ENCODE results near the gene NHSL2. TPM values are rescaled to one million over a fixed set of nuclear protein-coding genes. Genes with fewer than 3 reads are reported as not detected.

The NHSL2 gene
- total RNA-seq, 2 experiments from 2014 or later = 0.97 TPM

GRCh38 chrX:72100824-72101351, 190.2 kb downstream of the NHSL2 start:
- Mint-ChIP-seq H3K36me3 (no peaks in the 10 kb centered on the region), H3K4me3 (peak overlapping the region; percentile 60), H3K4me1 (ENCODE audit: low read depth) (peaks cover 58% of the 10 kb centered on the region), H3K9me3 (no peaks in the 10 kb centered on the region), H3K27me3 (no peaks in the 10 kb centered on the region), H3K27ac (peak overlapping the region; percentile 74)
- DNase-seq = peak; percentile 87
- ChIA-PET POLR2A (interaction anchor here (0.9 to 1.2 kb wide), 3 partner anchors 14 to 81 kb away, joined by 3 read pairs; partner anchors contain the start of gene PIN4), CTCF (interaction anchor here (2.0 to 4.2 kb wide), 3 partner anchors 20 to 81 kb away, joined by 4 to 30 read pairs (median 19); no protein-coding TSS in a partner anchor)
- intact Hi-C loops (cut with micrococcal nuclease) = loop anchor here (1.0 to 5.0 kb wide), 2 partner anchors 20 to 79 kb away; no protein-coding TSS in a partner anchor

- CTCF ChIA-PET = interaction anchor here (2.0 to 4.2 kb wide), 3 partner anchors 20 to 82 kb away, joined by 4 to 30 read pairs (median 19); no protein-coding TSS in a partner anchor
These were observed 191.0 kb downstream of the NHSL2 start for GRCh38 chrX:72101597-72102037.

GRCh38 chrX:72102126-72102525, 191.5 kb downstream of the NHSL2 start:
- DNase-seq = no peak
- POLR2A ChIA-PET = interaction anchor here (1.2 kb wide), 1 partner anchor 12 kb away, joined by 3 read pairs; no protein-coding TSS in a partner anchor
- no peaks in the 10 kb centered on the region for H3K9me3 Mint-ChIP-seq
- peak overlapping the region; percentile 72 for H3K27ac Mint-ChIP-seq
- H3K27me3 Mint-ChIP-seq = no peaks in the 10 kb centered on the region
- intact Hi-C loops (cut with micrococcal nuclease) = loop anchor here (5.0 kb wide), 1 partner anchor 80 kb away; no protein-coding TSS in a partner anchor
- no peaks in the 10 kb centered on the region for H3K36me3 Mint-ChIP-seq
- peak overlapping the region; percentile 23 for H3K4me3 Mint-ChIP-seq
- CTCF ChIA-PET = interaction anchor here (2.0 to 4.2 kb wide), 3 partner anchors 19 to 82 kb away, joined by 4 to 30 read pairs (median 19); no protein-coding TSS in a partner anchor
- peaks cover 63% of the 10 kb centered on the region for H3K4me1 Mint-ChIP-seq (ENCODE audit: low read depth)

More at GRCh38 chrX:72101597-72102037, 191.0 kb downstream of the NHSL2 start:
- Mint-ChIP-seq H3K27me3 (no peaks in the 10 kb centered on the region), H3K4me3 (peak overlapping the region; percentile 60), H3K9me3 (no peaks in the 10 kb centered on the region), H3K36me3 (no peaks in the 10 kb centered on the region), H3K27ac (peak overlapping the region; percentile 18), H3K4me1 (ENCODE audit: low read depth) (peaks cover 62% of the 10 kb centered on the region)
- POLR2A ChIA-PET = interaction anchor here (0.9 to 1.2 kb wide), 3 partner anchors 13 to 80 kb away, joined by 3 read pairs; partner anchors contain the start of gene PIN4
- peak; percentile 20 for DNase-seq
- intact Hi-C loops (cut with micrococcal nuclease) = loop anchor here (5.0 kb wide), 1 partner anchor 79 kb away; no protein-coding TSS in a partner anchor

GRCh38 chrX:72102760-72103159, 192.1 kb downstream of the NHSL2 start:
- Mint-ChIP-seq H3K27ac (peak overlapping the region; percentile 13), H3K36me3 (no peaks in the 10 kb centered on the region), H3K4me1 (ENCODE audit: low read depth) (peaks cover 69% of the 10 kb centered on the region), H3K4me3 (no peak overlapping the region), H3K9me3 (no peaks in the 10 kb centered on the region), H3K27me3 (no peaks in the 10 kb centered on the region)
- intact Hi-C loops (cut with micrococcal nuclease) = loop anchor here (5.0 kb wide), 1 partner anchor 80 kb away; no protein-coding TSS in a partner anchor
- no peak for DNase-seq
- CTCF ChIA-PET = interaction anchor here (1.2 to 4.2 kb wide), 3 partner anchors 19 to 83 kb away, joined by 4 to 19 read pairs (median 4); no protein-coding TSS in a partner anchor
- POLR2A ChIA-PET = interaction anchor here (0.8 to 1.1 kb wide), 2 partner anchors 19 to 25 kb away, joined by 3 read pairs; no protein-coding TSS in a partner anchor

- H3K4me1 Mint-ChIP-seq (ENCODE audit: low read depth) = peaks cover 63% of the 10 kb centered on the region
- H3K27me3 Mint-ChIP-seq = no peaks in the 10 kb centered on the region
- POLR2A ChIA-PET = no interaction called here
- H3K4me3 Mint-ChIP-seq = no peak overlapping the region
- intact Hi-C loops (cut with micrococcal nuclease) = loop anchor here (1.0 kb wide), 1 partner anchor 16 kb away; no protein-coding TSS in a partner anchor
- no peaks in the 10 kb centered on the region for H3K9me3 Mint-ChIP-seq
- no peaks in the 10 kb centered on the region for H3K36me3 Mint-ChIP-seq
- CTCF ChIA-PET = interaction anchor here (0.8 to 1.5 kb wide), 2 partner anchors 16 to 83 kb away, joined by 4 to 6 read pairs; no protein-coding TSS in a partner anchor
- peak overlapping the region; percentile 54 for H3K27ac Mint-ChIP-seq
- peak; percentile 73 for DNase-seq
These were observed 194.8 kb downstream of the NHSL2 start for GRCh38 chrX:72105436-72105835.

GRCh38 chrX:72107320-72107719, 196.7 kb downstream of the NHSL2 start:
- POLR2A ChIA-PET = no interaction called here
- intact Hi-C loops (cut with micrococcal nuclease) = no loop called here
- CTCF ChIA-PET = interaction anchor here (1.7 kb wide), 1 partner anchor 85 kb away, joined by 9 read pairs; no protein-coding TSS in a partner anchor
- H3K27ac Mint-ChIP-seq = peak overlapping the region; percentile 42
- H3K4me1 Mint-ChIP-seq (ENCODE audit: low read depth) = peaks cover 44% of the 10 kb centered on the region
- H3K9me3 Mint-ChIP-seq = no peaks in the 10 kb centered on the region
- H3K27me3 Mint-ChIP-seq = no peaks in the 10 kb centered on the region
- peak; percentile 35 for DNase-seq
- H3K36me3 Mint-ChIP-seq = no peaks in the 10 kb centered on the region
- no peak overlapping the region for H3K4me3 Mint-ChIP-seq

GRCh38 chrX:72107841-72108595, 197.4 kb downstream of the NHSL2 start:
- intact Hi-C loops (cut with micrococcal nuclease) = no loop called here

GRCh38 chrX:72108666-72109065, 198.0 kb downstream of the NHSL2 start:
- POLR2A ChIA-PET = no interaction called here
- no peak for DNase-seq

More at GRCh38 chrX:72107841-72108595, 197.4 kb downstream of the NHSL2 start:
- Mint-ChIP-seq H3K36me3 (no peaks in the 10 kb centered on the region), H3K4me1 (ENCODE audit: low read depth) (peaks cover 41% of the 10 kb centered on the region), H3K27me3 (no peaks in the 10 kb centered on the region), H3K4me3 (no peak overlapping the region), H3K9me3 (no peaks in the 10 kb centered on the region), H3K27ac (peak overlapping the region; percentile 42)
- no peak for DNase-seq
- ChIA-PET CTCF (interaction anchor here (1.7 kb wide), 1 partner anchor 86 kb away, joined by 9 read pairs; no protein-coding TSS in a partner anchor), POLR2A (no interaction called here)

GRCh38 chrX:72110051-72110875, 199.6 kb downstream of the NHSL2 start:
- H3K36me3 Mint-ChIP-seq = no peaks in the 10 kb centered on the region
- intact Hi-C loops (cut with micrococcal nuclease) = no loop called here
- ChIA-PET CTCF (interaction anchor here (1.0 kb wide), 1 partner anchor 90 kb away, joined by 3 read pairs; no protein-coding TSS in a partner anchor), POLR2A (no interaction called here)
- H3K9me3 Mint-ChIP-seq = no peaks in the 10 kb centered on the region
- H3K4me1 Mint-ChIP-seq (ENCODE audit: low read depth) = peaks cover 29% of the 10 kb centered on the region
- no peak overlapping the region for H3K4me3 Mint-ChIP-seq
- DNase-seq = no peak
- no peaks in the 10 kb centered on the region for H3K27me3 Mint-ChIP-seq
- H3K27ac Mint-ChIP-seq = no peak overlapping the region

More at GRCh38 chrX:72108666-72109065, 198.0 kb downstream of the NHSL2 start:
- no peaks in the 10 kb centered on the region for H3K36me3 Mint-ChIP-seq
- no peaks in the 10 kb centered on the region for H3K9me3 Mint-ChIP-seq
- H3K4me3 Mint-ChIP-seq = no peak overlapping the region
- no peak overlapping the region for H3K27ac Mint-ChIP-seq
- no peaks in the 10 kb centered on the region for H3K27me3 Mint-ChIP-seq
- H3K4me1 Mint-ChIP-seq (ENCODE audit: low read depth) = peaks cover 36% of the 10 kb centered on the region
- CTCF ChIA-PET = no interaction called here
- intact Hi-C loops (cut with micrococcal nuclease) = no loop called here

- Mint-ChIP-seq H3K9me3 (no peaks in the 10 kb centered on the region), H3K27me3 (no peaks in the 10 kb centered on the region), H3K36me3 (no peaks in the 10 kb centered on the region), H3K27ac (no peak overlapping the region), H3K4me1 (ENCODE audit: low read depth) (peaks cover 23% of the 10 kb centered on the region), H3K4me3 (no peak overlapping the region)
- DNase-seq = no peak
- ChIA-PET POLR2A (no interaction called here), CTCF (no interaction called here)
- intact Hi-C loops (cut with micrococcal nuclease) = no loop called here
These were observed 200.4 kb downstream of the NHSL2 start for GRCh38 chrX:72110876-72111708.
